Activated CD4-positive, alpha-beta T cell treated with anti-CD3 and anti-CD28 coated beads, Interleukin-2, amount 50 U/mL, for 1 hour (primary cell): Measurements from ENCODE around the gene TIMP2.
A peak's percentile ranks its signal among the peaks of the same experiment; 100 is the strongest.

ENCODE experiments used
- DNase-seq: peaks from one replicate; pipeline ENCODE4 v3.0.0-alpha.2; 2020

TIMP2 gene

DNA sequence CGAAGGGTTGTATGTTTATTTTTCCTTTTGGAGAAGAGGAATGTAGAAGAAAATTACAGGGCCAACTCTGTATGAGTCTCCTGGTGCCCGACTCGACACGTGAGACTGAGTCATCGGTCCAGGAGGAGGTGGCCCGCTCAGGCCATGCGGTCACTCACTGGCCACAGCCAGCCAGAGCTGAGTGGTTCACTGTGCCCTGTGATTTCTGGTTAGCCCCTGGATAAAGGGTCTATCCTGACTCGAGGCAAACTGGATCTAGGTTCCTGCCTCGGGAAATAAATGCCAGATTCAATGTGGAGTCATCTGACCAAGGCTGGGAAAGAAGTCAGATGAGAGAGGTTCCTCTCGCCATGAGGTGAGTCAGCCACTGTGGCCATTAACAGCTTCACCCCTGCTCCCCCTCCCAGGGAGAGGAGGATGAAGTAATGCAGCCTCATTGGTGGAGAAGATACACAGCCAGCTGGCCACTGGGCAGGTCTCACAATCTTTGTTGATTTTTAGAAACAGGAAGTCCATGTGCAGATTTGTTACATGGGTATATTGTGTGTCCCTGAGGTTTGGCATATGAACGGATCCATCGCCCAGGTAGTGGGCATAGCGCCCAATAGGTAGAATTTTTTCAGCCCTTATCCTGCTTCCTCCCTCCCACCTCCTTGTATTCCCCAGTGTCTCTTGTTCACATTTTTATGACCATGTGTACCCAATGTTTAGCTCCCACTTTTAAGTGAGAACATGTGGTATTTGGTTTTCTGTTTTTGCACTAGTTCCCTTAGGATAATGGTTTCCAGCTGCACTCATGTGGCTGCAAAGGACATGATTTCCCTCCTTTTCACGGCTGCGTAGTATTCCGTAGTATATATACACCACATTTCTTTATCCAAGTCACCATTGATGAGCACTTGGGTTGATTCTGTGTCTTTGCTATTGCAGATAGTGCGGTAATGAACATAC, 62.8 kb downstream of the TIMP2 start:
- no peak for DNase-seq

DNA sequence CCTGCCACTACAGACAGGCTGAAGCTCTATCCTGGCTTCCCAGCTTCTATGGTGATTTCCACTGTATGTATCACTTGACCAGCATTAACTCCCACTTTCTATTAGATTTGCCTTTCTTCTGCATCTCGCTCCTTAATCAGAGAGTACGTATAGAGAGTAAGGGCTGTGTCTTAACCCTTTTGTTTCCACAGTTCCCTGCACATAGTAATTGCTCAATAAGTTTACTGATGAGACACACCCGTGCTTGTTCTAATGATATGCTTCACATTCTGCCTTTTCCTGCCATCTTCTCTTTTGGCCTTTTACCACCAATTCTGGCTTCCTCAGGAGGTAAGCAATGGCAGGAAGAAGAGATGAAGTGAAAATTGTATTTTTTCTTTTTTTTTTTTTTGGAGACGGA, 64.0 kb downstream of the TIMP2 start:
- no peak for DNase-seq

DNA sequence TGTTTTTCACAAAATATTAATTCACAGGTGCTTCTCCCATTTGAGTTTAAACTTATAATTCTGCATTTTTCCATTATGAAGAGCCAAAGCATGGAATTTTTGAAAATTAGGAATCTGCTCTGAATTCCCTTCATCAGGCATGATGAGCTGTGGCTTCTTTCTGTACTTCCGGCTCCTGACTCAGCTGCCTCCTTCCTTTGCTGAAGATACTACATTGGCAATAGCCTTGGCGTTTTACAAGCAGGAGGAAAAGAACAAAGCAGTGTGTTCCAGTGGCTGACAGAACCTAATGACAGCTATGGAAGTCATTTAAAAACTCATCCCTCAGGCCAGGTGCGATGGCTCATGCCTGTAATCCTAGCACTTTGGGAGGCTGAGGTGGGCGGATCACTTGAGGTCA, 66.1 kb downstream of the TIMP2 start:
- DNase-seq, result no peak

- DNase-seq, result no peak
Observed at GRCh38 chr17:78857266-78857665, 67.9 kb downstream of the TIMP2 start.

DNA sequence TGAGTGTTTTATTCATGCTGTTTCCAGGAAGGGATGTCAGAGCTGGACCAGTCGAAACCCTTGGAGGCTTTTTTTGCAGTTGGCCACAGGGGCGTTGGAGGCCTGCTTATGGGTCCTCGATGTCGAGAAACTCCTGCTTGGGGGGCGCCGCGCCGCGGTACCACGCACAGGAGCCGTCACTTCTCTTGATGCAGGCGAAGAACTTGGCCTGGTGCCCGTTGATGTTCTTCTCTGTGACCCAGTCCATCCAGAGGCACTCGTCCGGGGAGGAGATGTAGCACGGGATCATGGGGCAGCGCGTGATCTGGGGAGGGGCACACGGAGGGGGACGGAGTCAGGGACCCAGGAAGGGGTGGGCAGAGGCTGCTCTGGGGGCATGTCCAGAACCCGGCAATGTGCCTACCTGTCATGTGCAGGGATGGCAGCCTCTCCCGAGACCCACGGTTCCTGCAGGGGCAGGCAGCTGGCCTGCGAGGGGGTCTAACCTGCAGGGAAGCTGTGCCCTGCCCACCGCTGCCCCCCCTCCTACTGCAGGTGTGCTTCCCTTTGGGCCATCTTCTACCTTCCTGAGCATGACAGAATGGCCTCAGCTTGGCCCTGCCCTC, 69.5 kb downstream of the TIMP2 start:
- no peak for DNase-seq

GRCh38 chr17:78854508-78854907, 70.7 kb downstream of the TIMP2 start:
- DNase-seq, result no peak

DNA sequence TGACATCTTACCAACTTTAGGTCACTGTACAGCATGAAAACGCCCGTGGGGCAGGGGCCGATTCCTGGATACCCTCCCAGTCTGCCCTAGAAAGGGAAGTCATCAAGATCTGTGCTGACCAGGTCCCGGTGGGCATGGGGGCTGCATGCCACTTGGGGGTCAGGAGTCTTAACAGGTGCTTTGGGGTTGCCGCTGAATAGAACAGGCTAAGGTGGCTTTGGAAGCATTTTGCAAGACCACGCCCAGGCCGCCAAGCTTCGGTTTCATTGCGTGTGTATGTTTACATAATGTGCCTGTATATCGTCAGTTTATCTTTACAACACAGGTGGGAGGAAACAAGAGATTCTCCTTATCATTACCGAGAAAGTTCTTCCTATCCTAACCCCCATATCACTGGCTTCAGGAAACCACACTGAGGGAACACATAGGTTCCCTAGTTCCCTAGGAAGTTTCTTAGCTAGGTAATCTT, 71.2 kb downstream of the TIMP2 start:
- no peak for DNase-seq

DNA sequence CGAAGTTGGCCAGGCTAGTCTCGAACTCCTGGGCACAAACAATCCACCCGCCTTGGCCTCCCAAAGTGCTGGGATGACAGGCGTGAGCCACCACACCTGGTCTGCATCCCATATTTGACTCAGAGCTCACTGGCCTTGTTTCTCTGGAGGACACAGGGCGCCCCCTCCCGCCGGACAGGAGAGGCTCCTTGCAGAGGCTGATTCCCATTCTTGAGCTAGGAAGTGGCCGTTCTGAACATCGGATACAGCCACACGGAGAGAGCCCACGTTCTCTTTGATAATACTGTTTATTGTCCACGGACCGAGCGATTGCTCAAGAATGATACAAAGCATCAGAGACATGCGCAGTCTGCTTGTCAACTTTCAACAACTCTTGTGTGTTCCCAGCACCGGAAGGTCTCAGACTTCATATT, 72.5 kb downstream of the TIMP2 start:
- no peak for DNase-seq

DNA sequence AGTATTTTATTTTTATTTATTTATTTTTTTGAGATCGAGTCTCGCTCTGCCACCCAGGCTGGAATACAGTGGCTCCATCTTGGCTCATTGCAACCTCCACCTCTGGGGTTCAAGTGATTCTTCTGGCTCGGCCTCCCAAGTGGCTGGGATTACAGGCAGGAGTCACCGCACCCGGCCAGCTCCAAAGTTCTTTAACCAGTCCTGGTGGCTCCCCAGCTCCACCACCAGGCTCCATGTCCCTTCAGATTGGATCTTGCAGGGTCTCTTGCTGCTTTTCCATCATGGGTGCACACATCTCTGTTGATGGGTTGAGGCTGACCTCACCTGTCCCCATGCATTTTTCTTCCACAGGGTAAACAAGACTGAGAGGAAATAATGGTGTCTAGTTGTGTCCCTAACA, 76.2 kb downstream of the TIMP2 start:
- DNase-seq, result no peak

GRCh38 chr17:78847052-78847451, 78.1 kb downstream of the TIMP2 start:
- no peak for DNase-seq

GRCh38 chr17:78844301-78845005, 80.7 kb downstream of the TIMP2 start:
- no peak for DNase-seq

DNA sequence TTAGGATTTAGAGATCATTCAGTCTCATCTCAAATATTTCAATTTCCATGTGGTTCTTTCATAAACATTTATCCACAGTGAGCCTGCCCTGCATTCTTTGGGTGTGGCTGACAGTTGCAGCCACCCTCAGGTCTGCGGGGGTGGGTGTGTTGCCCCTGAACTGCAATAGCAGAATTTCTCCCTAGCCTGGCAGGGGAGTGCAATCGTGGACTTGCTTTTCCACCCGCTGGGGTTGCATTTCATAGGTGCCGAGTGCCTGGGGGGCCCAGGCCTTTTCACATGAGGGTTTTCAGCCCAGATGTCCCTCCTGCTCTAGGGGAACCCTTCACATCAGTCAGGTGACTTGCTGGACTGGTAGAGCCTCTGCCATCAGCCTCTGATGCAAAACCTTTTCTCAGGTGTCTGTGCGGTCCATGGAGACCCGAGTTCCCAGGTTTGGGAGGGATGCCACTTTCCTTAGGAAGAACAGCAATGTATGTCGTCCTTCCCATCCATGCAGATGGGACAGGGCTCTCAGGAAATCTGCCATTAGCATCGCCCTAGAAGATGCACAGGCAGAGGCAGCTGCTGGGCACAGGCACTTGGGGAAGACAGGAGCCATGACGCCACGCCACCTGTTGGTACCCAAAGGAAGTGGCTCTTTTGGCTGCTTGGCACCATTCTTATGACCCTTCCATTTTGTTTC, 82.2 kb downstream of the TIMP2 start:
- peak; percentile 64 for DNase-seq

GRCh38 chr17:78840780-78841611, 84.2 kb downstream of the TIMP2 start, which contains the start of gene USP36:
Gene USP36 (minus strand): TSS chr17:78840814. CDS start chr17:78836363, 4,451 bp downstream.
- DNase-seq, result peak; percentile 100

- DNase-seq, result no peak
Observed at GRCh38 chr17:78840530-78840779, 84.7 kb downstream of the TIMP2 start.

GRCh38 chr17:78839762-78840529, 85.2 kb downstream of the TIMP2 start:
- DNase-seq, result peak; percentile 39

DNA sequence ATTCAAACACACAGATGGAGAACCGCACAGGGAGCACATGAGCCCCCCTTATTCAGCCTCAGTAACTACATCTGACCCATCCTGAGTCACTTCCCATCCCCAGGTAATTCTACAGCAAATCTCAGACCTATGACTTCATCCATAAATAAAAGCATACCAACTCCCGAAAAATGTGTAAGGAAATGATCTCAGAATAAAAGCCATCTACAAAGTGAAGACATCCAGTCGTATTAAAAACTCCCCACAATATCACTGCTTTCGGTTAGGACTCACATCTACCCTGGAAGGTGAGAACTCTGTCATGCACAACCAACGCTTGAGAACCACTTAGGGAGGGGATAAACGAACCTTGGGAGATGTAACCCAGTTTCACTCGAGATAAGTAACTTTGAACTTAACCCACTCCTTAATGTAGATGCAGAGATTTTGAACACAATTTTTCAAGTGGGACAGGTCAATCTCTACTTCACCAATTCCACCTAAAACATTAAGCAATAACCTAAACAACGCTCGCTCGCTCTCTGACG, 85.9 kb downstream of the TIMP2 start:
- no peak for DNase-seq

GRCh38 chr17:78838574-78839005, 86.6 kb downstream of the TIMP2 start:
- no peak for DNase-seq

DNA sequence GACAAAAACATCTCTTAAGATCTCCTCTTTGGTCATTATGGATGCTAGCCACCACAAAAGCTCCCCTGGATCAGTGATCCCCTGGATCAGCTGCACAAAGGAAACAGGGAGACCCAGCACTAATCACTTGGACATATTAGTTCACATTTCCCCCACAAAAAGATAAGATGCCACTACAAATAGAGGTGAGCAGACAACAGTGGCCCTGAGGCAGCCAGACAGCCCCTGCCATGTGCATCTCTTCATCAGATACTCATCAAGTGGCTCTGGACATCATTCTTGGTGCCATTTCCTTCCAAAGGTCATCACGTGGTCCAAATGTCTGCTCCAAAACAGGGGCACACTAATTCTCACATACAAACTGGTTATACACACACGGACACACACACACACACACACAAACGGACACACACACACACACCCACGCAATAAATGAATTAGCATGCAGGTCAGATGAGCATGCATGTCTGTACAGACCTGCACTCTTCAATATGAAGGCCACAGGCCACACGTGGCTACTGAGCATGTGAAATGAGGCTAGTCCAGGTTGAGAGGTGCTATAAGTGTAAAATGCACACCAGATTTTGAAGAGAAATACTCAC, 88.7 kb downstream of the TIMP2 start:
- DNase-seq, result no peak

DNA sequence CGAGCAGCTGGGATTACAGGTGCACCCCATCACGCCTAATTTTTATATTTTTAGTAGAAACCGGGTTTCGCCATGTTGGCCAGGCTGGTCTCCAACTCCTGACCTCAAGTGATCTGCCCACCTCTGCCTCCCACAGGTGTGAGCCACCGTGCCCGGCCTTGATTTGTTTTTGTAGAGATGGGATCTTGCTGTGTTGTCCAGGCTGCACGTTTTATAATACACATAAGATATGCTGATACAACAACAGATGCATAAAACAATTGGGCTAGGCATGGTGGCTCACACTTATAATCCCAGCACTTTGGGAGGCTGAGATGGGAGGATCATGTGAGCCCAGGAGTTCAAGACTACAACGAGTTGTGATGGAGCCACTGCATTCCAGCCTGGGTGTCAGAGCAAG, 90.6 kb downstream of the TIMP2 start:
- DNase-seq, result no peak

DNA sequence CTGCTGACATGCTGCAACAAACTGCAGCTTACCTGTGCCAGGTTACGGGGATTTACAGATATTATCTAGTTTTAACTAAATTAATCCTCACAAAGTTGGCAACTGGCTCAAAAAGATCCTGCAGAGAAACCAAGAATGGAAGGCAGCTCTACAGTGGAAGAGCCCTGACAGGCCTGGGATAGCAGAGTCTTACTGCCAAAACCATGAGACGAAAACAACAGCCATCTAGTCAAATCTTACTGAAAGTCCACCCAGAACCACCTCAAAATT, 92.7 kb downstream of the TIMP2 start:
- DNase-seq, result no peak
